Tibial artery (tissue), 4 donors: ENCODE results near the gene GPR141.

ENCODE experiments used
- DNase-seq, 2 donors: peaks; one replicate each; pipeline ENCODE4 v3.0.0-alpha.2; 2019
- H3K27ac ChIP-seq, 2 donors: fragments of 200-600 bp; sonication (generic) in 1 of 2; 1 replicate in 1 of 2; 2 replicates in 1 of 2; pipeline ENCODE4 v1.5.1; 2018 to 2019; ENCODE audit warnings: mild to moderate bottlenecking in 1 of 2
- H3K27me3 ChIP-seq, 2 donors: fragments of 200-600 bp; sonication (generic) in 1 of 2; one replicate each; pipeline versions ENCODE4 v1.5.1 to v1.6.0; 2016 to 2019
- H3K36me3 ChIP-seq, 3 donors: fragments of 200-600 bp; sonication (generic) in 2 of 3; one replicate each; pipeline ENCODE4 v1.5.1; 2016 to 2019; ENCODE audit warnings: mild to moderate bottlenecking in 2 of 3
- H3K4me1 ChIP-seq, 4 donors: fragments of 200-600 bp; sonication (generic) in 2 of 4; 1 replicate in 3 of 4; 2 replicates in 1 of 4; pipeline ENCODE4 v1.5.1; 2016 to 2019
- H3K4me3 ChIP-seq, 2 donors: fragments of 200-600 bp; sonication (generic) in 1 of 2; 1 replicate in 1 of 2; 2 replicates in 1 of 2; pipeline ENCODE4 v1.5.1; 2018 to 2019; ENCODE audit warnings: mild to moderate bottlenecking in 2 of 2
- H3K9me3 ChIP-seq, 3 donors: fragments of 200-600 bp; sonication (generic) in 1 of 3; one replicate each; pipeline ENCODE4 v1.5.1; 2016 to 2019
- intact Hi-C: fragments of 100-400 bp; cut with DNase I; formaldehyde crosslinking; loops from one replicate; pipeline ENCODE4 v1.15.0; 2023; ENCODE audit warnings: low total_unique reads
- TF ChIP-seq, protein P1 (sequence below), 2 experiments: fragments of 200-600 bp in 1 of 2; fragments of 450-650 bp in 1 of 2; IDR thresholded peaks; one replicate each; pipeline ENCODE4 v1.5.1; 2017 to 2019; ENCODE audit warnings: antibody characterized with exemption in 2 of 2, mild to moderate bottlenecking in 1 of 2, moderate library complexity in 1 of 2

The GPR141 gene

DNA sequence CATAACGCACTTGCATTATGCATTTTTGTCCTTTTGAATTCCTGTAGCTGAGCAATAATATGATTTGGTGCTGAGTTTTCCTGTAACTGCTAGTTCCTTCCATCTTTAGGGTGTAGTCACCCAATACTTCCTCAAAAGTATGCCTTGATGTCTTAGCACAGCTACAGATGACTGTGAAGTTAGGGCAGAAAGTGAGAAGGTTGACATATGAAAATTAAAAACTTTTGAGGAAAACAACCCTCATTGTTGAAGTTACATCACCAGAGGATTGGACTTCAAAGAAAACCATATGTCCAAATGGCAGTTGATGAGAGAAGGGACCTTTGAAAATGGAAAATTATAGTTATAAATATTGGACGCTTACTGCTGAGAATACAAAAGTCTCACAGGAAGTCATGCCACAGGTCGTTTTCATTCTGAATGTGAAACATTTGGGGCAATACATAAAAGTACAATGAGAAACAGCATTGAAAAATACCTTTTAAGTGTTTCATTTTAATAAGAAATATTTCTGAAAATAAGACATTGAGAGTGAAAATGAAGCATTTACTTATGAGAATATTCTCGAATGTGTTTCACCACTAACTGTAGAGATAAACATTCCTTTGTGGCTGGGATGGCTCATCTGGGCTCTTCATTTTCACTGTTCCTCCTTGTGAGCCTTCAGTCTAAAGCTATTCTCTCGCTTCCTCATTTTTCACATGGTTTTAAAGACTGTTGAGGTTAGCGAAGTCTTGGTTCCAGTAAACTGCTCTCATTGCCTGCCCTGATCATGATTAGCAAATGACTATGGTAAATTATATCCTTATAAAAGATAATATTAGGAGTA, 103.4 kb downstream of the GPR141 start:
- H3K36me3 ChIP-seq = no peaks in the 10 kb centered on the region
- intact Hi-C loops = no loop called here
- DNase-seq = no peak
- TF ChIP-seq, protein P1, sequence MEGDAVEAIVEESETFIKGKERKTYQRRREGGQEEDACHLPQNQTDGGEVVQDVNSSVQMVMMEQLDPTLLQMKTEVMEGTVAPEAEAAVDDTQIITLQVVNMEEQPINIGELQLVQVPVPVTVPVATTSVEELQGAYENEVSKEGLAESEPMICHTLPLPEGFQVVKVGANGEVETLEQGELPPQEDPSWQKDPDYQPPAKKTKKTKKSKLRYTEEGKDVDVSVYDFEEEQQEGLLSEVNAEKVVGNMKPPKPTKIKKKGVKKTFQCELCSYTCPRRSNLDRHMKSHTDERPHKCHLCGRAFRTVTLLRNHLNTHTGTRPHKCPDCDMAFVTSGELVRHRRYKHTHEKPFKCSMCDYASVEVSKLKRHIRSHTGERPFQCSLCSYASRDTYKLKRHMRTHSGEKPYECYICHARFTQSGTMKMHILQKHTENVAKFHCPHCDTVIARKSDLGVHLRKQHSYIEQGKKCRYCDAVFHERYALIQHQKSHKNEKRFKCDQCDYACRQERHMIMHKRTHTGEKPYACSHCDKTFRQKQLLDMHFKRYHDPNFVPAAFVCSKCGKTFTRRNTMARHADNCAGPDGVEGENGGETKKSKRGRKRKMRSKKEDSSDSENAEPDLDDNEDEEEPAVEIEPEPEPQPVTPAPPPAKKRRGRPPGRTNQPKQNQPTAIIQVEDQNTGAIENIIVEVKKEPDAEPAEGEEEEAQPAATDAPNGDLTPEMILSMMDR (IDR thresholded peaks at IDR 0.05) = no peak
- H3K4me3 ChIP-seq = no peak overlapping the region
- H3K27ac ChIP-seq = no peak overlapping the region
- H3K9me3 ChIP-seq = no peaks in the 10 kb centered on the region
- H3K27me3 ChIP-seq = no peaks in the 10 kb centered on the region
- no peaks in the 10 kb centered on the region for H3K4me1 ChIP-seq
